Prostate gland (tissue), 2 donors: Measurements from ENCODE around the gene ATXN2.

ENCODE experiments used
- CTCF ChIP-seq, 4 experiments: fragments of 200-600 bp in 2 of 4; fragments of 450-650 bp in 2 of 4; sonication (generic) in 2 of 4; IDR thresholded peaks; 1 replicate in 3 of 4; 2 replicates in 1 of 4; pipeline ENCODE4 v1.5.1; 2016 to 2019; ENCODE audit warnings: antibody characterized with exemption in 4 of 4, mild to moderate bottlenecking in 2 of 4, moderate library complexity in 2 of 4
- POLR2A ChIP-seq: fragments of 450-650 bp; IDR thresholded peaks from one replicate; pipeline ENCODE4 v1.6.1; 2016; ENCODE audit warnings: antibody characterized with exemption, mild to moderate bottlenecking

- no peak for TF ChIP-seq CTCF (IDR thresholded peaks at IDR 0.05)
- TF ChIP-seq POLR2A: no peak
Measured at GRCh38 chr12:111546758-111547383, 52.2 kb downstream of the ATXN2 start.
